GM19452 (cell line): ENCODE measurements around the gene SLC7A14.

Source experiments
- ATAC-seq: cut with Tn5 transposase; IDR thresholded peaks from one replicate; pipeline ENCODE4 v1.9.1; 2021; ENCODE audit not compliant: unreplicated experiment

Gene SLC7A14

GRCh38 chr3:170431054-170431453, 154.8 kb downstream of the SLC7A14 start:
- no peak for ATAC-seq

- no peak for ATAC-seq
These were observed 156.8 kb downstream of the SLC7A14 start for GRCh38 chr3:170429050-170429449.

- ATAC-seq, result no peak
These were observed 157.8 kb downstream of the SLC7A14 start for GRCh38 chr3:170428095-170428494.

- ATAC-seq, result no peak
These were observed 159.6 kb downstream of the SLC7A14 start for GRCh38 chr3:170426240-170426797.

GRCh38 chr3:170425491-170426239, 160.2 kb downstream of the SLC7A14 start:
- ATAC-seq, result no peak

GRCh38 chr3:170424879-170425278, 161.0 kb downstream of the SLC7A14 start:
- no peak for ATAC-seq

- ATAC-seq, result no peak
These were observed 162.8 kb downstream of the SLC7A14 start for GRCh38 chr3:170423001-170423615.

GRCh38 chr3:170421758-170422157, 164.1 kb downstream of the SLC7A14 start:
- ATAC-seq, result no peak

- ATAC-seq, result no peak
These were observed 164.7 kb downstream of the SLC7A14 start for GRCh38 chr3:170421111-170421641.

GRCh38 chr3:170420307-170420821, 165.5 kb downstream of the SLC7A14 start:
- no peak for ATAC-seq

GRCh38 chr3:170419557-170420087, 166.3 kb downstream of the SLC7A14 start:
- ATAC-seq, result no peak

GRCh38 chr3:170418422-170419398, 167.2 kb downstream of the SLC7A14 start, which contains the start of gene CLDN11:
Gene CLDN11 (plus strand): TSS chr3:170418868. CDS start chr3:170419067, 199 bp downstream.
- no peak for ATAC-seq

GRCh38 chr3:170417090-170417489, 168.8 kb downstream of the SLC7A14 start:
- ATAC-seq, result no peak

GRCh38 chr3:170414202-170414663, 171.6 kb downstream of the SLC7A14 start:
- ATAC-seq, result no peak

GRCh38 chr3:170413291-170413690, 172.6 kb downstream of the SLC7A14 start:
- no peak for ATAC-seq

- ATAC-seq, result no peak
These were observed 175.3 kb downstream of the SLC7A14 start for GRCh38 chr3:170410428-170411029.
